ENCODE data around the gene VAT1L.
"Not testable (repeated sequence)": the region's sequence is repeated elsewhere in the genome, so short reads cannot be mapped to it uniquely, and the experiment has no call there.

The VAT1L gene

GRCh38 chr16:77918809-77919707, 130.7 kb downstream of the VAT1L start:
- peak; percentile 1 to 88 (median 60) for DNase-seq

DNA sequence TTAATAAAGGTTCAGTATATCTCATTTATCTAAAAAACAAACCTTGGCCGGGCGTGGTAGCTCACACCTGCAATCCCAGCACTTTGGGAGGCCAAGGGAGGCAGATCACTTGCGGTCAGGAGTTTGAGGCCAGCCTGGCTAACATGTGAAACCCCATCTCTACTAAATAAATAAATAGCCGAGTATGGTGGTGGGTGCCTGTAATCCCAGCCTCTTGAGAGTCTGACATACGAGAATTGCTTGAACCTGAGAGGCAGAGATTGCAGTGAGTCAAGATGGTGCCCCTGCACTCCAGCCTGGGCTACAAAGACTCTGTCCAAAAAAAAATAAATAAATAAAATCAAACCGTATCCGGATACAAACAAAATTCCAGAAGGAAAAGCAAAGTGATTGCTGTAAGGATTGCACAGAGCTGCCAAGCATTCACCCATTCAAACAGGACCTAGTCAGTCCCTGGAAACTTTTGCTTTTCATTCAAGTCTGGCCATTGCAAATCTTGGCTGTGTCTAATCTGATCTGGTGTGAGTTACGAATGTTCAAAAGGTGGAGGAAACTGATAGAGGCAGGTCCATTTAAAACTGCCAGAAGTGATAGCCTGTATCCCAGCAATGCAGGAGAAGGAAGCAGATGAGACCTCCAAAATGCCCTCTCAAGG, 131.5 kb downstream of the VAT1L start:
- DNase-seq = no peak

DNA sequence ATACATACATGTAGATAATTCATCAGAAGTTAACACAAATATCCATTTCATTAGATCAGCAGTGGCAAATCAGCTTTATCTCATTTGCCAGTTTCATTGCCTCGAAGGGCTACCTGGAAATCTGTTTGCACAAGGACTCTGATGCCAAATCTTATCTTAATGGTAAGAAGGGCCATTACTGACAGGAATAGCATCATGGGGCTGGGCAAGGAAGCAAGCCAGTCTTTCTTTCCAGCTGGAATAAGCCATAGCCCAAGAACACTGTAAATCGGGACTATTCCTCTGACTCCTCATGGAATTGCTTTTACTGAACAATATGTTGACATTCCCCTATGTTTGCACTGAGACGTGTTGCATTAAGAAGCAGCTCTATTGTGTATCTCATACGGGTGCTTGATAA, 132.6 kb downstream of the VAT1L start:
- DNase-seq = no peak

- DNase-seq = no peak
Observed at GRCh38 chr16:77922228-77922754, 133.9 kb downstream of the VAT1L start.

DNA sequence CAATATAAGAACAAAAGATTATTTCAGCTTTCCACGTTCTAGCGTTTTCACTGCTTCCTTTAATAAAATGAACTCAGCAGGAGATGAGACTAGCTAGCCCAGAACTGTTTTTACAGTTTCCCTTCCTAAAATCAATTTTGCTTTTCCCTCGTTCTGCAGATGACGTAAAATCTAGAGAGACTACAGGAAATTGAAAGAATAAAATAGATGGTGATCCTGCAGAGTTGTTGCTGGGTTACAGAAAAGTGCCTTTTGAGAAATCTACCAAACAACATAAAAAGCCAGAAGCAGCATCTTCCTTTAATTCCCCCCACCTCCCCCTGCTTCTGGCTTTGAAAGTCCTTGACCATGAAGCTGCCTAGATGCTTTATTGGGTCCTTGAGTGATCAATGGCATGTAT, 137.2 kb downstream of the VAT1L start:
- peak in 1 of 3 experiments; percentile 23 for DNase-seq

DNA sequence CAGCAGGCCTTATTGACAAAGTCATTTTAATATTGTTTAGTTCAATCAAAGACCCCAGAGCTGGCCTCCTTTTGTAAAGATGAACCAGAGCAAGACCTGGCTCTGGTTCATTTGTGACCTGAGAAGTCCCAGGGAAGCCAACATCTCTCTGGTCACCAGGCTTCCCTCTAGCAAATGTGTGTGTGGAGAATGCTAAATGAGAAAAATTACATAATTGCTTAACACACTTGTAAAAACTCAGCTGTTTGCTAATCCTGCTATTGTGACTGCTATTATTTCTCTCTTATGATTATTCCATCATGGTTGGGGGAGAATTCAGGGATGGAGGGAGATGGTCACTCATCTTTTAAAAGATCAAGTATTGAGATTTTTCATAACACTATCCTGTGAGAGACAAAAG, 139.7 kb downstream of the VAT1L start:
- peak; percentile 42 to 89 (median 58) for DNase-seq

DNA sequence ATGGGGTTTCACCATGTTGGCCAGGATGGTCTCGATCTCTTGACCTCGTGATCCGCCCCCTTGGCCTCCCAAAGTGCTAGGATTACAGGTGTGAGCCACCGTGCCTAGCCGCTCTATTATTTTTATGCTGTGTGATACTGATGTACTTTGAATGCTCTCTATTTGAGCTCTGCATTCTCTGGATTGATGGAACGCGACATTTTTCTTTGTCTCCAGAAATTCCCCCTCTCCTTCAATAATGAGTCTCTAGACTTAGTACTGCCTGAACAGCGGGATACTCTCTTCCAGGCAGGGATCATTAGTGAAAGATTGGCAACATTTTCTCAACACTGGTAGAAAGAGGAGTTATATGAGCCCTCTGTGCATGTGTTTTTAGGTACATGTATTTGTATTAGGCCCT, 140.6 kb downstream of the VAT1L start:
- no peak for DNase-seq

DNA sequence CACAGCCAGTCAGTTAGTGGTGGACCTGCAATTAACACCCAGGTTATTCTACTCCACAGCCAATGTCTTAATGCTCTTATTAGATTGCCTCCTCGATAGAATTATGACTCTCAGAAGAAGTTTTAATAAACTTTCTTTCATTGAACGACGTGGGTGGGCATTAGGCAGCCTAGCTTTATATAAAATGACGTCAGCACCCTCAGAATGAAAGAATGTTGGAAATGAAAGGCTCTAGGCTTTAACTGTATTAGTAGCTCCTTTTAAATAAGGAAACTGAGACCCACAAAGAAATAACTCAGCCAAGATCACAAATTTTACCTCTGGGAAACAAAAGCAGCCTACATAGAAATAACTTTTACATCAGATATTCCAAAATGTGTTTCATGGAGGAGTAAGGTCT, 142.7 kb downstream of the VAT1L start:
- no peak for DNase-seq

GRCh38 chr16:77937473-77938149, 149.2 kb downstream of the VAT1L start:
- no peak for DNase-seq

DNA sequence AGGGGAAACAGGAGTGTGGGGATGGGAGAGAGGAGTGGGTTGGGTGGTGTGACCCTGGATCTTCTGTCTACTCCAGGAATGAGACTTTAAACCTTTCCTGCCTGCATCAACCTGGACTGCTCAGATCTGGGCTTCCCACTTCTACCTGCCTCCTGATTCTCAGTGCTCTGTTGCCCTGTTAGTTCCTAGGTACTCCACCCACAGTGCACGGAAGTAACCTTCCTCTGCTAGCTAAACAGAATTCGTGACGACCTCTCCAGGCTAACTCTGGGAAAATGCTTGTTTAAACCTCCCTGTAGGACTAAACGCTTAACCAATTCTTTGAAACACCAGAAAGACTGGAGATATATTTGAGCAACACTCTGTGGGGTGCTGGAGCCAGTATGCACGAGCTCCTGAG, 150.5 kb downstream of the VAT1L start:
- no peak for DNase-seq

DNA sequence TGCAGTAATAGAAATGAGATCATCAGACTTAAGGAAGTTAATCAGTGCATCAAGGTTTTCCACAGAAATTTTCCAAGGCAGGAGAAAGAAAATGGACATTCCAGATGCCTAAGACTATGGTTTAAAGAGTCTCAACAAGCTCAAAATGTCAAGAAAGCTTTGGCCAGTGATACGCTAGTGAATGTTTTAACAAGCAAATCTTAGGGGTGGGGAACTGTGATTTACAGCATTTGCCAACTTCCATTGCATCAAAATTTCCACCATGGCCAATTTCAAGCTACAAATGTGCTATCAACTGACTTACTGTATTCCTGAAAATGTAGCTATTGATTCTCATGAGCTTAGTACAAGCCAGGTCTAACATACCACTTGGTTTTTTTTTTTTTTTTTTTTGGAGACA, 151.6 kb downstream of the VAT1L start:
- DNase-seq = no peak

DNA sequence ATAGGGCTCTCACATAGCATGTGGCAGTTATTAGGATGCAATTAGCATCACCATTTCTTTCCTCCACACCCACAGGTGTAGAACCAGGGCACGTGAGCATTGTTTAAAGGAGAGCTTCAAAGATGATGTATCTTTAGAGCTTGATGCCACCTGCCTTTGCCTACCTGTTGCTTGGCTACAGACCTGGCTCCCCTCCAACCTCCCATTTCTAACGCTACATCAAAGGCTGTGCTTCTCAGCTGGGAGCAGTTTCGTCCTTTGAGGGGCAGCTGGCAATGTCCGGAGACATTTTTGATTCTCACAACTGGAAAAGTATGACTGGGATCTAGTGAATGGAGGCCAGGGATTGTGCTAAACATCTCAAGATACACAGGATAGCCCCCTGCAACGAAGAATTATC, 155.4 kb downstream of the VAT1L start:
- DNase-seq = peak; percentile 71 to 98 (median 90)

GRCh38 chr16:77944631-77945030, 156.3 kb downstream of the VAT1L start:
- DNase-seq = peak in 2 of 3 experiments; percentile 30 to 64

- DNase-seq = no peak
Observed at GRCh38 chr16:77945126-77945525, 156.8 kb downstream of the VAT1L start.

GRCh38 chr16:77946823-77947222, 158.5 kb downstream of the VAT1L start:
- peak in 2 of 3 experiments; percentile 9 to 41 for DNase-seq

DNA sequence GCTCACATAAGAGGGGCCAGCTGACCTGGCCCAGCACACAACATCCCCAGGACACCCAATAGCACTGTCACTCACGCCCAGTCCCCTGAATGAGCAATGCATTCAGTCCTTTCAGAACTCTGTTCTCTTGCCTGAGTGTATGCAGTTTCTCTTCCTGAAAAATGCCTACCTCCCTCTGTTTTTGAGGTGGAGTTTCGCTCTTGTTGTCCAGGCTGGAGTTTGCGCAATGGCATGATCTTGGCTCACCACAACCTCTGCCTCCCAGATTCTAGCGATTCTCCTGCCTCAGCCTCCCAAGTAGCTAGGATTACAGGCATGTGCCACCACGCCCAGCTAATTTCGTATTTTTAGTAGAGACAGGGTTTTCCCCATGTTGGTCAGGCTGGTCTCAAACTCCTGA, 159.2 kb downstream of the VAT1L start:
- not testable (repeated sequence) for DNase-seq

- DNase-seq = no peak
Observed at GRCh38 chr16:77948835-77949234, 160.5 kb downstream of the VAT1L start.

DNA sequence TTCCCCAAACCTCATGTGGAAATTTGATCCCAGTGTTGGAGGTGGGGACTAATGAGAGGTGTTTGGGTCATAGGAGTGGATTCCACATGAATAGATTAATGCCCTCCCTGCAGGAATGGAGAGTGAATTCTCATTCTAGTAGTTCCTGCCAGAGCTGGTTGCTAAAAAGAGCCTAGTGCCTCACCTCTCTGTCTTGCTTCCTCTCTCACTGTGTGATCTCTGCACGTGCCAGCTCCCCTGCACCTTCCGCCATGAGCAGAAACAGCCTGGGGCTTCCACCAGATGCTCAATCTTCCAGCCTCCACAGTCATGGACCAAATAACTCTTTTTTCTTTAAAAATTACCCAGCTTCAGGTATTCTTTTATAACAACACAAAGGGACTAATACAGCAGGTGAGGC, 161.1 kb downstream of the VAT1L start:
- no peak for DNase-seq

GRCh38 chr16:77951788-77952187, 163.4 kb downstream of the VAT1L start:
- peak; percentile 53 to 79 (median 63) for DNase-seq

DNA sequence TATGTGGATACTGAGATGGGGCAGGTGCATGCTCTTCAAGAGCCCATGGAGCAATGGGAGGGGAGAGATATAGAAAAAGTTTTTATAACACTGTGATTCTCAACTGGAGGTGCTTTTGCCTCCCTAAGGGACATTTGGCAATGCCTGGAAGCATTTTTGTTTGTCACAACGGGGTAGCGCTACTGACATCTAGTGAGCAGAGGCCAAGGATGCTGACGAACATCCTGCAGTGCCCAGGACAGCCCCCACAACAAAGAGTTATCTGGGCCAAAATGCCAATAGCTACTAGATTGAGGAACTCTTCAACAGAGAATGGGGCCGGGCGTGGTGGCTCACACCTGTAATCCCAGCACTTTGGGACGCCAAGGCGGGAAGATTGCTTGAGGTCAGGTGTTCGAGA, 166.8 kb downstream of the VAT1L start:
- DNase-seq = peak in 1 of 3 experiments; percentile 37

GRCh38 chr16:77956231-77956630, 167.9 kb downstream of the VAT1L start:
- DNase-seq = no peak

GRCh38 chr16:77960766-77961165, 172.4 kb downstream of the VAT1L start:
- no peak for DNase-seq

- DNase-seq = no peak
Observed at GRCh38 chr16:77961814-77962213, 173.4 kb downstream of the VAT1L start.
